Coronary artery (tissue), 2 donors: ENCODE data around the gene PPP2R3B.
A peak's percentile ranks its signal among the peaks of the same experiment; 100 is the strongest.

ENCODE experiments used
- DNase-seq: peaks from one replicate; pipeline ENCODE4 v3.0.0-alpha.2; 2017; ENCODE audit warnings: low spot score
- H3K27ac ChIP-seq, 2 donors: fragments of 200-600 bp; sonication (generic); one replicate each; pipeline ENCODE4 v1.5.1; 2016 to 2019
- H3K4me3 ChIP-seq: fragments of 200-600 bp; sonication (generic); 2 replicates; pipeline ENCODE4 v1.5.1; 2016; ENCODE audit warnings: mild to moderate bottlenecking, moderate library complexity
- CTCF ChIP-seq: fragments of 200-600 bp; sonication (generic); IDR thresholded peaks from one replicate; pipeline ENCODE4 v1.5.1; 2019; ENCODE audit warnings: antibody characterized with exemption

PPP2R3B gene

DNA sequence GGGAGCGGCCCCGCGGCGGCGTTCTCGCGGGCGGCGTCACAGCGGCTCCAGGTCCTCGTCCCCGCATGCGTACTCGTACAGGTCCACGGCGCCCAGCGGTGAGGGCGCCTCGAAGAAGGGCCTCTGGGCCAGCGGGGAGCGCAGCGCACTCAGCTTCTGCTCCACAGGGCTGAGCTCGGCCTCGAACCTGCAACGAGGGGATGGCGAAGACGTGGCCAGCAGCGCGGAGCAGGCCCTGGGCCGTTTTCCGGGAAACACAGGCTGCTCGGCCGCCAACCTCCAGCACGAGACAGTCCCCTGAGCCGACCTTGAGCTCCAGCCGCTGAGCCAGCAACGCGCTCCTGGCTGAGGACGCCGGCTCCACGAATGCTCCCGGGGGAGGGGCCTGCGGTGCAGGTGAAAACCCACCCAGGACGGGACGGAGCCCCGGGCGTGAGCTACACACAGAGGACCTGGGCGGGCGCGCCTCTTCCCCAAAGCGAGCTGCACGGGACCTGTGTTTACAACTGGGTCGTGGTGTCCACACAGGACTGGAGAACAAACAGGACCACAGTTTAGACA, 52.3 kb downstream of the PPP2R3B start:
- no peak for TF ChIP-seq CTCF
- H3K4me3 ChIP-seq = no peak overlapping the region
- H3K27ac ChIP-seq = no peak overlapping the region
- no peak for DNase-seq

GRCh38 chrX:333611-334311, 52.9 kb downstream of the PPP2R3B start:
- no peak for DNase-seq
- Histone ChIP-seq H3K4me3 (no peak overlapping the region), H3K27ac (no peak overlapping the region)
- no peak for TF ChIP-seq CTCF

- Histone ChIP-seq H3K4me3 (no peak overlapping the region), H3K27ac (no peak overlapping the region)
- DNase-seq = no peak
- no peak for TF ChIP-seq CTCF
These were observed 53.6 kb downstream of the PPP2R3B start for GRCh38 chrX:332916-333610.

DNA sequence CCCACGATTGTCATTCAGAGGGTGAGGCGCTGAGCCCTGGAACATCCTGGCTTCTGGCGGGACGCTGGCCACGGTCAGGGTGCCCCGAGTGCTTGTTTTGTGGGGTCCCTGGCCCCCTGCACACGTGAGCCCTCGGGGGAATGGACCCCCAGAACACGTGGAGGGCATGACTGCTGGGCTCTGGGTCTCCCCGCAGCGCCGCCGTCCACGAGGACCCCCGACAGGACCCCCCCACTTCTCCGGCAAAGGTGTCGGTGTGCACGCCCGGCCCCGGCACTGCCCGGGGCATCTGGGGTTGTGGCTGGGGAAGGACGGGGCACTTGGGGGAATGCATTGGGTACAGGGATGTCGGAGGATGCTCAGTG, 54.2 kb downstream of the PPP2R3B start:
- no peak for DNase-seq
- Histone ChIP-seq H3K4me3 (no peak overlapping the region), H3K27ac (no peak overlapping the region)
- TF ChIP-seq CTCF = no peak

GRCh38 chrX:331825-332495, 54.7 kb downstream of the PPP2R3B start:
- no peak for TF ChIP-seq CTCF
- no peak for DNase-seq
- H3K4me3 ChIP-seq = peak overlapping the region; percentile 52
- no peak overlapping the region for H3K27ac ChIP-seq

DNA sequence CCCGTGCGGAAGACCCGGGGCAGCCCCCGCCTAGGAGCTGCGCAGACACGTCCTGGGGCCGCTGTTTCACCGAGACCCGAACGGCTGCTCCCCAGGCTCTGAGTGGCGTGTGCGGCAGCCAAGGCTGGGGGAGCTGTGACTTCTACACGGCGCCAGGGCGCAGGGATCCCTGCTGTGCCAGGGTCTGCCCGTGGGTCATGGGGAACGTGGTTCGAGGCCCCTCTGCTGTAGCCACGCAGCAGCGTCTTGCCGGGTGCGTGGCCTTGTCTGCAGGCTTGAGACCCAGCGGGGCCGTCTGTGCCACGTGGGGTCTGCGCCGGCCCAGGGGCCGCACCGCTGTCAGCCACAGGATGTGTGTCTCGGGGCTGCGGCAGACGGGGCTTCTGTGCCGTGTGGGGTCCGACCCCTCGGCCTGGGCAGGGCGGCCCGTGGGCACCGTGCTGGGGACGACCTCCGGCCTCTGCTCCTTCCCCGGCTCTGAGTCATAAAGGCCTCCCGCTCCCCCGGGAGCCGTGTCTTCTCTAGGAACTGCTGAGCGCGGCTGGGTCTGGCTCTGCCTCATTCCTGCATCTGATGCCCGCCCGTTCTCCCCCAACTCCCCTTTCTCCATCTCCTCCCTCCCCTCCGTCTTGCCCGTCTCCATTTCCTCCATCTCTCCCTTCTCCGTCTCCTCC, 55.4 kb downstream of the PPP2R3B start:
- TF ChIP-seq CTCF = no peak
- DNase-seq = no peak
- H3K27ac ChIP-seq = no peak overlapping the region
- peak overlapping the region; percentile 52 for H3K4me3 ChIP-seq
